Astrocyte (in vitro differentiated cells and primary cell): ENCODE measurements around the gene SNRPD2. TPM values are rescaled to one million over a fixed set of nuclear protein-coding genes. Genes with fewer than 3 reads are reported as not detected.

Experiments
- DNase-seq: peaks from one replicate; pipeline ENCODE4 v3.0.0-alpha.2; 2010; ENCODE audit warnings: low read depth
- FAIRE-seq: peaks from 2 replicates; lab custom pipeline; 2011; peaks lifted over from hg19 to GRCh38; lab: Jason Lieb, UNC
- H2AFZ ChIP-seq: 2 replicates; pipeline ENCODE4 v1.6.0; 2012; ENCODE audit warnings: low read depth, low read length, inconsistent platforms
- H3K27ac ChIP-seq: 2 replicates; pipeline ENCODE4 v1.5.1; 2011; ENCODE audit warnings: low read depth, low read length, inconsistent platforms
- H3K27me3 ChIP-seq: 2 replicates; pipeline ENCODE4 v1.6.0; 2011; ENCODE audit warnings: low read length, inconsistent platforms; ENCODE audit not compliant: insufficient read depth
- H3K36me3 ChIP-seq: 2 replicates; pipeline ENCODE4 v1.5.1; 2011; ENCODE audit warnings: low read length, inconsistent platforms; ENCODE audit not compliant: insufficient read depth
- H3K4me1 ChIP-seq: 2 replicates; pipeline ENCODE4 v1.5.1; 2011; ENCODE audit warnings: low read length, inconsistent platforms; ENCODE audit not compliant: insufficient read depth
- H3K4me2 ChIP-seq: 2 replicates; pipeline ENCODE4 v1.6.0; 2012; ENCODE audit warnings: low read length, inconsistent platforms
- H3K4me3 ChIP-seq: 2 replicates; pipeline ENCODE4 v1.5.1; 2011; ENCODE audit warnings: low read depth, mild to moderate bottlenecking, low read length, inconsistent platforms; ENCODE audit not compliant: insufficient read depth
- H3K79me2 ChIP-seq: 2 replicates; pipeline ENCODE4 v1.6.0; 2012; ENCODE audit warnings: mild to moderate bottlenecking, low read length, inconsistent platforms; ENCODE audit not compliant: insufficient read depth
- H3K9ac ChIP-seq: 2 replicates; pipeline ENCODE4 v1.6.0; 2012; ENCODE audit warnings: mild to moderate bottlenecking, low read length, inconsistent platforms
- H3K9me3 ChIP-seq: 2 replicates; pipeline ENCODE4 v1.5.1; 2012; ENCODE audit warnings: low read depth, mild to moderate bottlenecking, low read length, inconsistent platforms; ENCODE audit not compliant: insufficient read depth
- H4K20me1 ChIP-seq: 2 replicates; pipeline ENCODE4 v1.6.0; 2012; ENCODE audit warnings: low read length, inconsistent platforms; ENCODE audit not compliant: insufficient read depth
- H3K27ac Mint-ChIP-seq: one replicate; pipeline ENCODE4 v1.8.0; 2021; ENCODE audit warnings: mild to moderate bottlenecking, mixed read lengths; ENCODE audit not compliant: unreplicated experiment
- H3K27me3 Mint-ChIP-seq: one replicate; pipeline ENCODE4 v1.8.0; 2021; ENCODE audit warnings: low read depth, mixed read lengths; ENCODE audit not compliant: unreplicated experiment
- H3K36me3 Mint-ChIP-seq: one replicate; pipeline ENCODE4 v1.8.0; 2021; ENCODE audit warnings: low read depth, mixed read lengths; ENCODE audit not compliant: unreplicated experiment
- H3K4me1 Mint-ChIP-seq: one replicate; pipeline ENCODE4 v1.8.0; 2021; ENCODE audit warnings: low read depth, mixed read lengths; ENCODE audit not compliant: unreplicated experiment
- H3K4me3 Mint-ChIP-seq: one replicate; pipeline ENCODE4 v1.8.0; 2021; ENCODE audit warnings: mild to moderate bottlenecking, moderate library complexity, mixed read lengths; ENCODE audit not compliant: unreplicated experiment
- H3K9me3 Mint-ChIP-seq: one replicate; pipeline ENCODE4 v1.8.0; 2021; ENCODE audit warnings: mild to moderate bottlenecking, mixed read lengths; ENCODE audit not compliant: unreplicated experiment
- EZH2 ChIP-seq: IDR thresholded peaks from 2 replicates; pipeline ENCODE4 v1.6.1; 2012; ENCODE audit warnings: mild to moderate bottlenecking, low read length, inconsistent platforms; ENCODE audit not compliant: insufficient read depth
- total RNA-seq: library from RNA; stranded (reverse); gene quantifications from 2 replicates; pipeline ENCODE4 v1.2.1, GENCODE V29; 2021
- TF ChIP-seq, protein P1 (sequence below): IDR thresholded peaks from 2 replicates; pipeline ENCODE4 v1.5.1; 2011; ENCODE audit warnings: low read depth, mild to moderate bottlenecking, inconsistent platforms, low read length, moderate library complexity; ENCODE audit not compliant: insufficient read depth

SNRPD2 gene
- total RNA-seq, 1 donor from 2014 or later, result 459 TPM

DNA sequence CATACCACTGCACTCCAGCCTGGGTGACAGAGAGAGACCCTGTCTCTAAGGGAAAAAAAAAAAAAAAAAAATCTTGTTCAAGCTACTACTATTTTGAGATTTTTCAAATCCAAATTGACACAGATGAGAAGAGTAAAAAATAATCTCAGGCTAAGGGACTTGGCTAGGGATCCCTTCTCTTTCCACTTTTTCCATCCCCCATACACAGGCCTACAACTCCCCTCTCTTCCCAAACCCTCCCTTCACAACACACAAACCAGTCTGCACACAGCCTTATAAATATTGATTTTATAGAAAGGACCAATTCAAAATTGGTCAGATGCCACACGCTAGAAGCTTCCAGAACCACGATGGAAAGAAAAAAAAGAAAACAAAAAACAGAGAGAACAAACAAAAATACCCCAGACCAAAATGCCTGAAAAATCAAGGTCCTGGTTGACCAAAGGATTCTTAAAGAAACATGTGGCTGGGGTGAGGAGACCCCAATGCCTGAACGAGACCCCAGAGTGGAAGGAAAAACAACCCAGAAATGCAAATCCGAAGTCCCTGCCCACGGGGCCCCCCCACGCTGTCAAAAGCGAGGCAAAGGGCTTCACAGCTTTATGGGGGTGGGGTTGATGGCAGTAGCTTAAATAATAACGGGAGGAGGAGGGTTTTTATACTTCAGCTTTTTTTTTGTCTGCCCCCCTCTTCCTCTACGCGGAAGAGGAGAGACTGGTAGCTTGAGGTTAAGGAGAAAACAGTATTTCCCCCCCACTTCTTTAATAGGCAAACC, 18.8 kb upstream of the SNRPD2 start:
- TF ChIP-seq EZH2, result no peak
- TF ChIP-seq, protein P1, sequence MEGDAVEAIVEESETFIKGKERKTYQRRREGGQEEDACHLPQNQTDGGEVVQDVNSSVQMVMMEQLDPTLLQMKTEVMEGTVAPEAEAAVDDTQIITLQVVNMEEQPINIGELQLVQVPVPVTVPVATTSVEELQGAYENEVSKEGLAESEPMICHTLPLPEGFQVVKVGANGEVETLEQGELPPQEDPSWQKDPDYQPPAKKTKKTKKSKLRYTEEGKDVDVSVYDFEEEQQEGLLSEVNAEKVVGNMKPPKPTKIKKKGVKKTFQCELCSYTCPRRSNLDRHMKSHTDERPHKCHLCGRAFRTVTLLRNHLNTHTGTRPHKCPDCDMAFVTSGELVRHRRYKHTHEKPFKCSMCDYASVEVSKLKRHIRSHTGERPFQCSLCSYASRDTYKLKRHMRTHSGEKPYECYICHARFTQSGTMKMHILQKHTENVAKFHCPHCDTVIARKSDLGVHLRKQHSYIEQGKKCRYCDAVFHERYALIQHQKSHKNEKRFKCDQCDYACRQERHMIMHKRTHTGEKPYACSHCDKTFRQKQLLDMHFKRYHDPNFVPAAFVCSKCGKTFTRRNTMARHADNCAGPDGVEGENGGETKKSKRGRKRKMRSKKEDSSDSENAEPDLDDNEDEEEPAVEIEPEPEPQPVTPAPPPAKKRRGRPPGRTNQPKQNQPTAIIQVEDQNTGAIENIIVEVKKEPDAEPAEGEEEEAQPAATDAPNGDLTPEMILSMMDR, result no peak
- H3K4me3 ChIP-seq, result no peak overlapping the region
- no peak overlapping the region for H3K9ac ChIP-seq
- DNase-seq (no peak), FAIRE-seq (no peak)
- no peak overlapping the region for H3K4me2 ChIP-seq
- no peak overlapping the region for H3K27ac ChIP-seq
- H2AFZ ChIP-seq, result no peak overlapping the region
- Mint-ChIP-seq H3K4me1 (peaks cover 7% of the 10 kb centered on the region), H3K27me3 (no peaks in the 10 kb centered on the region), H3K27ac (peak overlapping the region; percentile 20), H3K4me3 (peak overlapping the region; percentile 69), H3K9me3 (no peaks in the 10 kb centered on the region), H3K36me3 (peaks cover 10% of the 10 kb centered on the region)
- H4K20me1 ChIP-seq, result peaks cover 12% of the 10 kb centered on the region
- H3K79me2 ChIP-seq, result peaks cover 44% of the 10 kb centered on the region
- no peaks in the 10 kb centered on the region for H3K27me3 ChIP-seq
- H3K4me1 ChIP-seq, result no peaks in the 10 kb centered on the region
- no peaks in the 10 kb centered on the region for H3K36me3 ChIP-seq
- H3K9me3 ChIP-seq, result no peaks in the 10 kb centered on the region

DNA sequence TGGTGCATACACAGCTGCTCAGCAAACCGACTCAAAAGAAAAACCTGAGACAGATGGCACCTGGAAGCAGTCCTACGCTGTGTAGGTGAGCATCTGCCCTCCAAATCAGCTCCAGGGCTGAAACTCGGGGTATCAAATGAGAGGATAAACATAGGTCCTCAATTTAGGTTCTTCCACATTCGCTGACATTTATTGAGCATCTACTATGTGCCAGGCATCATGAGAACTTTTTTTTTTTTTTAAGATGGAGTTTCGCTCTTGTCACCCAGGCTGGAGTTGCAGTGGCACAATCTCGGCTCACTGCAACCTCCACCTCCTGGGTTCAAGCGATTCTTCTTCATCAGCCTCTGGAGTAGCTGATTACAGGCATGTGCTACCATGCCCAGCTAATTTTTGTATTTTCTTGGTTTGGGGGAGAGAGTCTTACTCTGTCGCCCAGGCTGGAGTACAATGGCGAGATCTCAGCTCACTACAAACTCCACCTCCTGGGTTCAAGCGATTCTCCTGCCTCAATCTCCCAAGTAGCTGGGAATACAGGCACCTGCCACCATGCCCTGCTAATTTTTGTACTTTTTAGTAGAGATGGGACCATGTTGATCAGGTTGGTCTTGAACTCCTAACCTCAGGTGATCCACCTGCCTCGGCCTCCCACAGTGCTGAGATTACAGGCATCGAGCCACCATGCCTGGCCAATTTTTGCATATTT, 14.1 kb upstream of the SNRPD2 start:
- Histone ChIP-seq H3K4me1 (no peaks in the 10 kb centered on the region), H3K79me2 (peaks cover 1% of the 10 kb centered on the region), H4K20me1 (peaks cover 6% of the 10 kb centered on the region), H3K27ac (no peak overlapping the region), H3K4me3 (no peak overlapping the region), H3K4me2 (no peak overlapping the region), H3K9me3 (no peaks in the 10 kb centered on the region), H3K36me3 (peaks cover 10% of the 10 kb centered on the region), H3K27me3 (no peaks in the 10 kb centered on the region), H3K9ac (no peak overlapping the region), H2AFZ (no peak overlapping the region)
- no peak overlapping the region for H3K4me3 Mint-ChIP-seq
- H3K9me3 Mint-ChIP-seq, result peaks cover 1% of the 10 kb centered on the region
- TF ChIP-seq EZH2, result no peak
- TF ChIP-seq, protein P1, result no peak
- FAIRE-seq (no peak), DNase-seq (no peak)
- H3K27ac Mint-ChIP-seq, result no peak overlapping the region
- H3K4me1 Mint-ChIP-seq, result peaks cover 2% of the 10 kb centered on the region
- no peaks in the 10 kb centered on the region for H3K27me3 Mint-ChIP-seq
- peaks cover 22% of the 10 kb centered on the region for H3K36me3 Mint-ChIP-seq
